ENCODE data around the gene MRPL38.

Gene MRPL38

GRCh38 chr17:75919611-75920010 lies 14.9 kb upstream of the MRPL38 start:
- DNase-seq (ENCODE audit: low read depth, low spot score): no peak

- no peak for DNase-seq (ENCODE audit: low read depth, low spot score)
Observed at GRCh38 chr17:75917917-75918445, 13.3 kb upstream of the MRPL38 start.

- no peak for DNase-seq (ENCODE audit: low read depth, low spot score)
Observed at GRCh38 chr17:75917141-75917916, 12.6 kb upstream of the MRPL38 start.

- DNase-seq (ENCODE audit: low read depth, low spot score): no peak
Observed at GRCh38 chr17:75915268-75915667, 10.6 kb upstream of the MRPL38 start.

- DNase-seq (ENCODE audit: low read depth, low spot score): no peak
Observed at GRCh38 chr17:75914643-75915267, 10.1 kb upstream of the MRPL38 start.

- no peak for DNase-seq (ENCODE audit: low read depth, low spot score)
Observed at GRCh38 chr17:75913537-75914210, 9.0 kb upstream of the MRPL38 start.

GRCh38 chr17:75910699-75911098 lies 6.0 kb upstream of the MRPL38 start:
- DNase-seq (ENCODE audit: low read depth, low spot score): no peak

GRCh38 chr17:75909812-75910274 lies 5.2 kb upstream of the MRPL38 start:
- no peak for DNase-seq (ENCODE audit: low read depth, low spot score)

- DNase-seq (ENCODE audit: low read depth, low spot score): no peak
Observed at GRCh38 chr17:75909051-75909811, 4.5 kb upstream of the MRPL38 start.

GRCh38 chr17:75908201-75908600 lies 3.5 kb upstream of the MRPL38 start:
- peak; percentile 59 for DNase-seq (ENCODE audit: low read depth, low spot score)

GRCh38 chr17:75906143-75906884 lies 1.6 kb upstream of the MRPL38 start:
- no peak for DNase-seq (ENCODE audit: low read depth, low spot score)

- DNase-seq (ENCODE audit: low read depth, low spot score): no peak
Observed at GRCh38 chr17:75902406-75902805, 2.3 kb downstream of the MRPL38 start.

- no peak for DNase-seq (ENCODE audit: low read depth, low spot score)
Observed at GRCh38 chr17:75901727-75902126, 3.0 kb downstream of the MRPL38 start.

GRCh38 chr17:75900691-75901533 lies 3.8 kb downstream of the MRPL38 start:
- DNase-seq (ENCODE audit: low read depth, low spot score): no peak

- DNase-seq (ENCODE audit: low read depth, low spot score): no peak
Observed at GRCh38 chr17:75899767-75900468, 4.8 kb downstream of the MRPL38 start.

GRCh38 chr17:75899353-75899752 lies 5.3 kb downstream of the MRPL38 start:
- DNase-seq (ENCODE audit: low read depth, low spot score): no peak

- no peak for DNase-seq (ENCODE audit: low read depth, low spot score)
Observed at GRCh38 chr17:75898791-75899190, 5.9 kb downstream of the MRPL38 start.

GRCh38 chr17:75898065-75898464 lies 6.6 kb downstream of the MRPL38 start:
- DNase-seq (ENCODE audit: low read depth, low spot score): no peak
